OCI-M2 (cell line): ENCODE measurements around the gene CCDC187.
"Not testable (repeated sequence)": the region's sequence is repeated elsewhere in the genome, so short reads cannot be mapped to it uniquely, and the experiment has no call there.

ENCODE experiments used
- DNase-seq: peaks from one replicate; lab custom pipeline; 2025; ENCODE audit not compliant: unreplicated experiment; lab: John Stamatoyannopoulos, UW

The CCDC187 gene

DNA sequence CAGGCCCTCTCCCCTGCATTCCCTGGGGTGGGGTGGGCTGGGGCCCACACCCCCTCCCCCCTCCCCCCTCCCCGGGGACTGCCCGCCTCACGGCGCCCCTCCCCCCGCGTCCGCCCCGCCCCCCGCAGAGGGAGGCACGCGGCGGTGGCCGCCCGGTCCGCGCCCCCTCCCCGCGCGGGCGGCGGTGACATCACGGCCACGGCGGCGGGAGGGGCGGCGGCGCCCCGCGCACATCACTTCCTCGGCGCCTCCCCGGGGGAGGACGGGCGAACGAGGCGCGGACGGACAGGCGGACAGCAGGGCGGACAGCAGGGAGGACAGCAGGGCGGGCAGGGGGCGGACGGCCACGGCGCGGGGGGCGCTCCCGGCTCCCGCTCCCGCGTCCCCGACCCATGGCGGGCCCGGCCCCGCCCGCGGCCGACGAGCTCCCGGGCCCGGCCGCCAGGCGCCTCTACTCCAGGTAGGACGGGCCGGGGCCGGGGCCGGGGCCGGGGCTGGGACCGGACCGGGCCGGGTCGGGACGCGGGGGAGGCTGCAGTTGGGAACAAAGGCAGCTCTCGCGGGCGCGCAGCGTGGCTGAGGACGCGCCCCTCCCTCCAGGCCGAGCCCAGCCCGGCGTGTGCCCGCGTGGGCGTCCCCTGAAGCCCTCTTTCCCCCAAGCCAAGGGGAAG lies 23.5 kb upstream of the CCDC187 start, which contains the start of gene GPSM1:
TSS of gene GPSM1 (plus strand) at position 236 of the 671 bp plus-strand sequence. CDS start at position 393, 157 bp downstream.
- no peak for DNase-seq

DNA sequence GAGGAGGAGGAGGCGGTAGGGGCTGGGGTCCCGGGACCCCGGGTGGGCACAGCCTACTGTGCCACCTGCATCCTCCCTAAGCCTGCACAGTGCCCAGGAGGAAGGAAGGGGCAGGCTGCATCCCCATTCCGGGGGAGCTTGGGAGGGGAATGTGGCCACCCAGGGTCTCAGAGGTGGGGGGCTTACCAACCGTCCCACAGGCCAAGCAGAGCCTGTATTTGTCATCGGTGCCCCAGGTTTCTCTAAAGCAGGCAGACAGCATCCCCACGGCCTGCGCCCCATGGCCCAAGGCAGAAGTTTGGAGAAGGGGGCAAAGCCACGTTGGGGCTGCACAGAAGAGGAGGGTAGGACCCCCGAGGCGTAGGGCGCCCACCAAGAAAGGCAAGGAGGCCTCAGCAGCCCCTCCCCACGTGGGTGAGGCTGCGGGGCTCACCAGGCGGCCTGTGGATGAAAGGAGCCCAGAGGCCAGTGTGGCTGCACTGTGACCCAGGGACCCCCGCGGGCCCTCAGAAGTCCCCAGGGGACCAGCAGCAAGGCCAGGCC lies 22.9 kb upstream of the CCDC187 start:
- DNase-seq, result no peak

DNA sequence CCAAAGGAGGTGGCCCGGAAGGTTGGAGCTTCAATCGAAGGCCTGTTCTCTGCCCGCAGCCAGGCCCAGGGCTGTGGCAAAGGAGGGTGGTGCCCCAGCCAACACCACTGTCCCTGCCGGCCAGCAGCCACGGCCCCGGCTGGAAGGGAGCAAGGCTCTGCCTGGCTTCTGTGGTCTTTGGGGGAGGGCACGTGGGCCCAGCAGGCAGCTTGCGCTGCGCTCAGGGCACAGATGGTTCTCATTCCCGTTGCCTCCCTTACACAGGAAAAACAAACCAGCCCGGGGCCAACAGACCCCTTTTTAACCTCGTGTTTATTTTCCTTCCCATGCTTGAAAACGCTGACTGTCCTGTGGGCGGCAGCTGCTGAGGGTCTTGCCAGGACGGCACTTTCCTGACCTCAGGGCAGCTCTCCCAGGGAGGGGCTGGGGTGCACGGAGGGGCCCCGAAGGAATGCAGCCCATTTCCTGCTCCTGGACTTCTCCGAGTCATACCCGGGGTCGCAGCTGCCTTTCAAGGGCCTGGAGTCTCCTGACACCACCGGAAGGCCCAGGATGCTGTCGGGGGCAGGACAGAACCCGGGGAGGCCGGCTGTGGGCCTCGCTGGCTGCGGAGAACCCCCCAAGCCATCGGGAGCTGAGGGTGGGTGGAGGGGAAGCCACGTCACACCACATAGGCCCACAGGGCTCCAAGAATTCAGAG lies 22.3 kb upstream of the CCDC187 start:
- DNase-seq, result no peak

DNA sequence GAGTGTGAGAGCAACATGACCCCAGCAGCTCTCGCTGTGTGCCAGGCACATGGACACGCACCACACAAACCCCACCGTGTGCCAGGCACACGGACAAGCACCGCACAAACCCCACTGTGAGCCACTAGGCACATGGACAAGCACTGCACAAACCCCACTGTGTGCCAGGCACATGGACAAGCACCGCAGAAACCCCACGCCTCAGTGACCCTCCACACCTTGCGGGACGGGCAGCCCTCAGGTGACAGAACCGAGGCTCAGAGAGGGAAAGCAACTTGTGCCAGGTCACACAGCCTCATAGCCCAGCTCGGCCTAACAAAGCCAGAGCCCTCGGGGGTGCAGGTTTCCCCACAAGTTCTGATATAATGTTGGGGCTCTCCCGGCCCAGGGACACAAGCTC lies 21.5 kb upstream of the CCDC187 start:
- no peak for DNase-seq

DNA sequence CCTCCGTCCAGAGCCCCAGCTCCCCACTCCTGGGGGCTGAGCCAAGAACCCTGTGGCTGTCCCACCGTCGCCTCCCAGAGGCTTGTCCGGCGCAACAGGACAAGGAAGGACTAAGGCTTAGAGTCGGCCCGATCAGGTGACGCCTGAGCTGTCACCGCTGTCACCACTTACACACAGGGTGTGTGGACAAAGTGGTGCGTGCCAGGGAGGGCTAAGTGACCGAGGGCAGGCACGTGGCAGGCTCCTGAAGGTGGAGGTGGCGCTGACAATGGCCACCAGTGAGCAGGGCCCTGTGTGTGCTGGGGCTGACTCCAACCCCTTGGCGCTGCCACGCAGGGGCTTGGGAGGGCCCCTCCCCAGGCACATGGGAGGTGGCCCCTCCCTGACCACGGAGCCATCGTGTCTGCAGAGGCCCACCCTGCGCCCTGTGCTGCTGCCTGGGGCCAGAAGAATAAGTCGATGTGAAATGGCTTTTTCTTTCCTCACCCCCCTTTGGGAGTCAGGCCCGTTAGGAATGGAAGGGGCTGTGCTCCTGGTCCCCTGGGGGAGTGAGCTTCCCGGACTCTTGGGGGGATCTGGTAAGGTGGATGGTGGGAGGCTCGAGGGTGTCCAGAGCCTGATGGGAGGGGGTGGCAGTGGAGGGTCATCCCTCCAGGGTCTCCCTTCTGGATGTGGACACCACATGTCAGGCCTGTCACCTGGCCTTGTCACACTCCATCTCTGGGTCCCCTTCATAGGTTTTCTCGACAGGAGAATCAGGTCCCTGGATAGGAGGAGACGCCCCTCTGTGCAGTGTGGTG lies 20.8 kb upstream of the CCDC187 start:
- DNase-seq, result no peak

DNA sequence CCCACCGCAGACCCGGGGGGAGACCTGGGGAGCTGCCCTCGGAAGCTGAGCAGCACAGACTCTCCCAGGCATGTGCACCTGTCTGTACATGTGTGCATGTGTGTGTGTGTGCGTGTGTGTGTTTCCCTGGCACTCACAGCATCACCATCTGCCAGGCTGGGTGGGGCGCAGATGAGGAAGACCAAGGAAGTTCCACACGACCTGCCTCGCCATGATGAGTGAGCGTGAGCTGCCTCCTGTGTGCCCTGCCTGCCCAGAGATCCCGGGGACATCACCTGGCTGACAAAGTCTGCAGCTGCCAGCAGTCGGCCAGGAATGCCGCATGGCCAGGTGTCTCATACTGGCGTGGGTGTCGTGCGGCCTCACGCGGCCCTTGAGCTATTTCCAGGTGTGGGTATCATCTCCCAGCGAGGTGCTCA lies 19.5 kb upstream of the CCDC187 start:
- DNase-seq, result no peak

DNA sequence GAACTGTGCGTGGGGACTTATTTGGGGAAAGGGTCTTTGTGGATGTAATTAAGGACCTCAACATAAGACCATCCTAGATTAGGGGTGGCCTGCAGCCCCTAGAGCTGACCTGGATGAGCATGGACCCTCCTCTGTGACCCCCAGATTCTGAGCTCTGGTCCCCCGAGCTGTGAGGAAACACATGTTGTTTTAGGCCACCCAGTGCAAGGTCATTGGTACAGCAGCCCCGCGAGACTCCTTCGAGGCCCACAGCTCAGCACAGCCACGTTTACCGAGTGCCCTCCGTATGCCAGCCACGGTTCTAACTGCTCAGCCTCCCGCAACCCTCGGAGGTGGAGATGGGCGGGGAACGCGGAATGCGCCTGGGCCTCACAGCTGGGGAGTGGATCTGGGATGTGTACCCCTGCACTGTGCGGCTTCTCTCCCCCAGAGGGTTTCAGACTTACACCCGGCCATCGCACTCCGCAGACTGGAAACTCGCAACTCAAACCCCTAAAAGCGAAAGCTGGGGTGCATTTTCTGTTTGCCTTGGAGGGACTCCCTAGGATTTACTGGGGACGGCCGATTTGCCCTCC lies 18.9 kb upstream of the CCDC187 start:
- DNase-seq, result no peak

DNA sequence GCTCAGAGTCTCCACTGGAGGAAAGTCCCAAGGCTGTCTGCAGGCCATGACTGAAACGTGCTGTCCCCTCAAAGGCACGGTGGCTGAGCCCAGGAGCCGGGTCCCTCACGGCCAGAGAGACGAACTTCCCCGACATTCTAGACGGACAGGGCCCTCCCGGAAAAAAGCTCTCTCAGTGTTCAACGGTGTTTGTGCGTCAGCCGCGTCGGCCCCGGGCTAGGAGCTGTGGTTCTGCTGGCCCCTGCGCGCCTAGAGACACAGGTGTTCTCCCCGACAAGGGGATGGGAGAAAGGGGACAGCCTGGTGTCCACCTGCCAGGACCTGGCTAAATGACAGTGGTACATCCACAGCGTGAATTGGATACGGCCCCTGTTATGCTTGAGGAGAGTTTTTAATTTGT lies 17.7 kb upstream of the CCDC187 start:
- DNase-seq, result no peak

DNA sequence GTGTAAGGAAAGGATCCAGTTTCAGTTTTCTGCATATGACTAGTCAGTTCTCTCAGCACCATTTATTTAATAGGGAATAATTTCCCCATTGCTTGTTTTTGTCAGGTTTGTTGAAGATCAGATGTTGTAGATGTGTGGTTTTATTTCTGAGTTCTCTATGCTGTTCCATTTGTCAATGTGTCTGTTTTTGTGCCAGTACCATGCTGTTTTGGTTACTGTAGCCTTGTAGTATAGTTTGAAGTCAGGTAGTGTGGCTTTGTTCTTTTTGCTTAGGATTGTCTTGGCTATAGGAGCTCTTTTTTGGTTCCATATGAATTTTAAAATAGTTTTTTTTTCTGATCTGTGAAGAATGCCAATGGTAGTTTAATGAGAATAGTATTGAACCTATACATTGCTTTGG lies 17.1 kb upstream of the CCDC187 start:
- DNase-seq, result not testable (repeated sequence)

DNA sequence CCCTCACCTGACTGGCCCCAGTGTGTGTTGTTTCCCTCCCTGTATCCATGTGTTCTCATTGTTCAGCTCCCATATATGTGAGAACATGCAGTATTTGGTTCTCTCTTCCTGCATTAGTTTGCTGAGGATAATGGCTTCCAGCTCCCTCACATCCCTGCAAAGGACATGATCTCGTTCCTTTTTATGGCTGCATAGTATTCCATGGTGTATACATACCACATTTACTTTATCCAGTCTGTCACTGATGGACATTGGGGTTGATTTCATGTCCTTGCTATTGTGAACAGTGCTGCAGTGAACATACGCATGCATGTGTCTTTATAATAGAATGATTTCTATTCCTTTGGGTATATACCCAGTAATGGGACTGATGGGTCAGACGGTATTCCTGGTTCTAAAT lies 16.1 kb upstream of the CCDC187 start:
- DNase-seq, result not testable (repeated sequence)

DNA sequence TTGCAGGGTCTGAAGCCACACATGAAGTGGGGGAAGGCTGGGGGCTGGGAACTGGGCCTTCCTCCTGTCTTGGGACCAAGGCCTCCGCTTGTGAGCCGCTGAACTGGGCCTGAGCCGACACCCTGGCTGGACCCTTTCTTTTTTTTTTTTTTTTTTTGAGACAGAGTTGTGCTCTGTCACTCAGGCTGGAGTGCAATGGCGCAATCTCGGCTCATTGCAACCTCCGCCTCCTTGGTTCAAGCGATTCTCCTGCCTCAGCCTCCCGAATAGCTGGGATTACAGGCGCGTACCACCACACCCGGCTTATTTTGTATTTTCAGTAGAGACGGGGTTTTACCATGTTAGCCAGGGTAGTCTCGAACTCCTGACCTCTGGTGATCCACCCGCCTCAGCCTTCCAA lies 15.3 kb upstream of the CCDC187 start:
- not testable (repeated sequence) for DNase-seq

DNA sequence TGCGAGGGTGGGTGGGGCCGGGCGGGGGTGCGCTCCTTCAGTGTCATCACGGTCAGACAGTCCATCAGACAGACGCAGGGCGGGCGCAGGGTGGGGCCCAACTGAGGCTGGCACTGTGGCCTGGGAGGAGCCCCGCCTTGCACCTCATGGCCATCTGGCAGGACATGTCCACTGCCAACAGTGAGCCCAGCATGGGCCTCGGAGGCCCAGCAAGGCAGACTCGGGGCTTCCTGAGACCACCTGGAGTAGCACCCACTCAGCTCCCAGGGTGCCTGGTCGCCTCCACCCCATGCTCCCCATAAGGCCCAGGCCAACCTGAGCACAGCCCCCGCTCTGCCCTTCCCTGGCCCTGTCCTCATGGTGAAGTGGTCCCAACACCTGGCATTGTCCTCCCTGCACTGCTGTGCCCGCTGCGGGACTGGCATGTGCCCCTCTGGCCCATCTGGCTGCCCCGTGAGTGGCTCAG lies 14.9 kb upstream of the CCDC187 start:
- DNase-seq, result no peak

DNA sequence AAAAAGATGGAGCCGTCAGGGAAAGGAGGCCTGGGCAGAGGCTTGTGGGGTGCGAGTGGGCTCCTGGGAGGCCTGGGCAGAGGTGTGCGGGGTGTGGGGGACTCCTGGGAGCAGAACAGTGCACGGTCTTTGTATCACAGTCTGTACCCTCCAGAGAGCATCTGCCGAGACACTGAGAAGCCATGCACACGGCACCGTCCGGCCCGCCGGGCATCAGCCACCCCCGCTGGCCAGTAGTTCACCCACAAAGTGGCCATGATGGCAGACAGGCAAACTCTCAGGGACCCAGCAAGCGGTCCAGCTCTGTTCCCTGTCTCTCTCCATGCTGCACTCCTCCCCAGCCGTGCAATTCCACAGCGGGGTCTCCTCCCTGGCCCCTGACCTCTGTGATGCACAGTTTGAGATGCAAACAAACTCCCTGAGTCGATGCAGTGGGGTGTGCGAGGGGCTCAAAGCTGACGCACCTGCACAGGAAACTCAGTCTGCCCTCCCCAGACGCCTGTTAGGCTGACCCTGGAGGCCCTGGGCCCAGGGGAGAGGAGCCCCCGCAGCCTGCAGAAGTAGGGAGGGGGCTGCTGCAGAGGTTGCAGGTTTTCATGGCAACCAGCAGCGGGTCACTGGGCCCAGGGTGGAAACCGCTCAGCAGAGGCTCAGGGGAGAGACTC lies 14.3 kb upstream of the CCDC187 start:
- DNase-seq, result no peak

DNA sequence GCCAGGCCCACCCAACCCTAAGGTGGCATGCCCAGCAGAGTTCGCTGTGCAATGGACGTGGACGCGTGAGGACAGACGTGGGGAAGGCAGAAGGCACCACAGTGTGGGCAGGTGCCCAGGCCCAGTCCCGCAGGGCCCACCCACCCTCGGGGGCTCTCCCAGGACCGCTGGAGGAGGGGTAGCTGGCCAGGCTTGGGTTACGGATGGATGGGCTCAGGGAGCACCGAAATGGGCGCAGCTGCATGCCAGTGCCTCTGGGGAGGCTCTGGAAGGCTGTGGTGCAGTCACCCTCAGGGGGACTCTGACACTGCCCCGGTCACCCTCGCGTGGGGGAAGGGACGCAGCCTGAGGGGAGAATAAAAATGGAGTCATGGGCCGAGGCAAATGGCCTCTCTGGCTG lies 13.8 kb upstream of the CCDC187 start:
- no peak for DNase-seq

DNA sequence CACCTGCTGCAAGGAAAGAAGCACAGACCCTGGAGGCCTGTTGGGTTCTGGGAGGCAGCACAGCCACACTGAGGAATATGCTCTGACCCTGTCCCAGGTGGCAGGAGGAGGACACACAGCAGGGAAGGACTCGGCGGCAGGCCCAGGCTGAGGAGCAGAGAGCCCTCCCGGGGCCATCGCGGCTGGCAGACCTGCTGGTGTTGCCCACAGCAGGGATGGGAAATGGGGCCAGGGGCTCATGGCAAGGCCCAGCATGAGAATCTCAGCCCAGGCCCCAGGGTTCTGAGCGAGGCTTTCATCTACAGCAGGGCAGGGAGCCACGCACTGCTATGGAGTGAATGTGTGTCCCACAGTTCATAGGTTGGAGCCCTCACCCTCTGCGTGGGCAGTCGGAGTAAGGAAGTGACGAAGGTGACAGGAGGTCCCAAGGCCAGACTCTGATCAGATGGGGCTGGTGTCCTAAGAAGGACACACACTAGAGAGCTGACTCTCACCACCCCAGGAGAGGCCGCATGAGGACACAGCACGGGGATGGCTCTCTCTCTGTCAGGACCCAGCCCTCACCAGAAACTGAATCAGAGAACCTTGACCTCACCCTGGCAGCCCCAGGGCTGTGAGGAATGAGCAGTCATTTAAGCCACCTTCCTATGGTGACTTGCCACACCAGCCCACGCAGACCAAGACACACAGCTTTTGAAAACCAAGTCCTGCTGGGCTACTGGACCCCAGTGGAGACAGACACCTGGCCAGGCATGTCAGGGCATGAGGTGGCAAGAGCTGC lies 13.2 kb upstream of the CCDC187 start:
- no peak for DNase-seq

DNA sequence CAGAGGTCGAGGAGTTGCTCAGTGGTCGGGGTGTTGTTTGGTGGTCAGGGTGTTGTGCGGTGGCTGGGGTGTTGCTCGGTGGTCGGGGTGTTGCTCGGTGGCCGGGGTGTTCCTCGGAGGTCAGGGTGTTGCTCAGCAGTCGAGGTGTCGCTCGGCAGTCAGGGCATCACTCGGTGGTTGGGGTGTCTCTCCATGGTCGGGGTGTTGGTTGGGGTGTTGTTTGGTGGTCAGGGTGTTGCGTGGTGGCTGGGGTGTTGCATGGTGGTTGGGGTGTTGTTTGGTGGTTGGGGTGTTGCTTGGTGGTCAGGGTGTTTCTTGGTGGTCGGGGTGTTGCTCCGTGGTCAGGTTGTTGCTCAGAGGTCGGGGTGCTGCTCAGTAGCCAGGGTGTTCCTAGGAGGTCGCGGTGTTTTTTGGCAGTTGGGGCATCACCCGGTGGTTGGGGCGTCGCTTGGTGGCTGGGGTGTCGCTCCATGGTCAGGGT lies 12.4 kb upstream of the CCDC187 start:
- DNase-seq, result no peak

DNA sequence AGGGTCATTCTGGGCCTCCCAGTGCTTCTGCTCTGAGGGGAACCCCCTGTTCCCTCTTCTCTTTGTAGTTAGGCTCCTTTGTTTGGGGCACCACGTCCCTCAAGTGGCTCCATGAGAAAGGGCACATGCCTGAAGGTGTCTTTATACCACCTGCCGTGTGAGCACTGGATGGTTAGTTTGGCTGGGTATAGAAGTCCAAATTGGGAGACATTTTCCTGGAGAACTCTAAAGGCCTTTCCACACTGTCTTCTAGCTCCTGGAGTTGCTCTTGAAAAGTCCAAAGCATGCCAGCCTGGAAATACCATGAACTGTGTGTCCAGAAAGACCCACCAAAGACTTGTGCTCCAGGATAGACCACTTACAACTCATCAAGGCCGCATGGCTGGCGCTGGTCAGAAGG lies 11.1 kb upstream of the CCDC187 start:
- no peak for DNase-seq

DNA sequence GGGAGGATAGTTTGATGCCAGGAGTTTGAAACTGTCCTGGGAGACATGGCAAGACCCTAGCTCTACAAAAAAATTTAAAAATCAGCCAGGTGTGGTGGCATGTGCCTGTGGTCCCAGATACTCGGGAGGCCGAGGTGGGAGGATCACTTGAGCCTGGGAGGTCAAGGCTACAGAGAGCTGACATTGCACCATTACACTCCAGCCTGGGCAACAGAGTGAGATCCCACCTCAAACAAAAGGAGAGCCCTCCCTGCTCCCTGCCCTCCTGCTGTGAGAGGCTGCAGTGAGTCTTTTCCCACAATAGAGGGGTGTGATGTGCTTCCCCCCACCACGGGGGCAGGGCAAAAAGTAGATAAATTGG lies 10.1 kb upstream of the CCDC187 start:
- DNase-seq, result no peak

DNA sequence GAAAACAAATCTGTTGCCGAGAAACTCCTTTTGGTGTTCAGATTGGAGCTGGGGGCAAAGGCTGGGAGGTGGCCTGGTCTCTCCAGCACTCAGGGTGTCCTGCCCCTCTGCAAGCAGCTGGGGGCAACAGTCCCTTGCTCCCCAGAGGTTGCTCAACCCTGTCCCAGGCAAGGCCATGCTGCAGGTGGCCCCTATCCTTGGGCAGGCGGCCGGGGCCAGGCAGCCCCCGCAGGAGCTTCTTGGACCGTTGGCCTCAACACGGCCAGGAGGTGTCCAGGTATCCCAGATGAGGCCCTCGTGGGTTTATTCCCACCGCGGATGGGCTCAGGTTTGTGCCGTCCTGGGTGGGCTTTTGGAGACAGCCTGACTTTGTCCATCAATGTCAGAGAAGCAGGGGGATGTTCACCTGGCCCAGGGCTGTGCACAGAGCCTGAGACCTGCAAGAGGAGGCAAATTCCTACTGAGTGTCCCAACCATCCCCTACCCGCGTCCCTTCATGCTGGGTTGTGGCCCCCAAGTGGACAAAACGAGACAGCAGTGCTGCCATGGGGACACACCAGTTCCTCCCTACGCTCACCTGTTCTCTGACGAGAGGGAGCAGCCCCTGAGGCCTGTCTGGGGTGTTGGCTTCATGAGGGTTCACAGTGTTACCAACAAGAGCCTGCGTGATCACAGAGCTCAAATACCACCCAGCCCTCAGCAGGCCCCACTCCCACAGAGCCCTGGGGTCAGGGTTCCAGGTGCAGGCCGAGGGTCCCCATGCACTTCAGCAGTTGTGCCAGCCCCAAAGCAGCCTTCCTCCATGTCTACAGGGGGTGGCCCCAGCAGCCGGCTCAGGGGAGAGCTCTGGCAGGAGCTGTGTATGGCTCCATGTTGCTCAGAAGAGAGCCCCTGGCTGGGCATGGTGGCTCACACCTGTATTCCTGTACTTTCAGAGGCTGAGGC lies 9.5 kb upstream of the CCDC187 start:
- DNase-seq, result no peak
